CD4-positive, alpha-beta T cell treated with Interleukin-15 for 4 hours (primary cell): ENCODE measurements around the gene STX1B.
"Not testable (repeated sequence)": the region's sequence is repeated elsewhere in the genome, so short reads cannot be mapped to it uniquely, and the experiment has no call there.

Source experiments
- DNase-seq: peaks from one replicate; pipeline ENCODE4 v3.0.0-alpha.2; 2020; ENCODE audit warnings: low spot score

The STX1B gene

DNA sequence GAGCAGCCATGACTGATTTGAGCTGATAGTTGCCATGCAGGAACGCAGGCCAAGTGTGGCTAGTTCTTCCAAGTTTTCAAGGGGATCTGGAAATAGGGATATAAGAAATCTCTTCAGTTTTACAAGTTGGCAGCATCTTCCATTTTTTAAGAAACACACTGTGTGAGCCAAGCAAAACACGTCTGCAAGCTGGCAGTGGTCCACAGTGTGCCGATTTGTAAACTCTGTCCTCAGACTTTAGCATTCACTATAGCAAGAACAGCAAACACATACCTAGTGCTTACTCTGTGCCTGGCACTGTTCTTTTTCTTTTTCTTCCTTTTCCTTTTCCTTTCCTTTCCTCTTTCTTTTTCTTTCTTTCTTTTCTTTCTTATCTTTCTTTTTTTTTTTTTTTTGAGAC lies 58.7 kb downstream of the STX1B start:
- no peak for DNase-seq

GRCh38 chr16:30951193-30951592 lies 59.2 kb downstream of the STX1B start:
- DNase-seq, result no peak

DNA sequence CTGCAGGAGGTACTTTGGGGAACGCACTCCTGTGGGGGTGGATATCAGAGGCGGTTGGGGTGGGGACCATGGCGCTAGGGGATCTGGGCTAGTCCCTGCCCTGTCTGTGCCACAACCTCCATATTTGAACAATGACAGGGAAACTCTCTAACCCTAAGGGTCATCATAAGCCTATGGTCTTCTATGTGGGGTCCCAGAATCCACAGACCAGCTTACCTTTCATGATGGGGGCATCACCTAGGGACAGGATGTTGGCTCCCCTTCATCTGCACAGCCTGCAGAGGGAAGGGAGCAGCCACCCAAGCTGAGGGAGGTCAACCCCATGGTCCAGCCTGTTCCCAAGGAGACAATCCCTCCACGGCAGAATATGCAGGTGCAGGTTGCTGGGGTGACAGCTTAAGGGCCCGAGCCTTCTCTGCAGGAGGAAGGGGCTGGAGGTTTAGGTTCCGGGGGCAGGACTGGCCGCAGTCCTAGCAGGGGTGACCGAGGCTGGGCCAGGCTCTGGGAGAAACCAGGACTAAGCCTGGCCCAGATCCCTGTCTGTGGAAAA lies 59.8 kb downstream of the STX1B start:
- DNase-seq, result no peak

- peak; percentile 19 for DNase-seq
Observed at GRCh38 chr16:30949650-30950515, 60.6 kb downstream of the STX1B start.

GRCh38 chr16:30948667-30949649 lies 61.5 kb downstream of the STX1B start, which contains the start of gene ORAI3:
Gene ORAI3 (plus strand): TSS chr16:30949068. CDS start chr16:30949290, 222 bp downstream.
- DNase-seq, result peak; percentile 41

DNA sequence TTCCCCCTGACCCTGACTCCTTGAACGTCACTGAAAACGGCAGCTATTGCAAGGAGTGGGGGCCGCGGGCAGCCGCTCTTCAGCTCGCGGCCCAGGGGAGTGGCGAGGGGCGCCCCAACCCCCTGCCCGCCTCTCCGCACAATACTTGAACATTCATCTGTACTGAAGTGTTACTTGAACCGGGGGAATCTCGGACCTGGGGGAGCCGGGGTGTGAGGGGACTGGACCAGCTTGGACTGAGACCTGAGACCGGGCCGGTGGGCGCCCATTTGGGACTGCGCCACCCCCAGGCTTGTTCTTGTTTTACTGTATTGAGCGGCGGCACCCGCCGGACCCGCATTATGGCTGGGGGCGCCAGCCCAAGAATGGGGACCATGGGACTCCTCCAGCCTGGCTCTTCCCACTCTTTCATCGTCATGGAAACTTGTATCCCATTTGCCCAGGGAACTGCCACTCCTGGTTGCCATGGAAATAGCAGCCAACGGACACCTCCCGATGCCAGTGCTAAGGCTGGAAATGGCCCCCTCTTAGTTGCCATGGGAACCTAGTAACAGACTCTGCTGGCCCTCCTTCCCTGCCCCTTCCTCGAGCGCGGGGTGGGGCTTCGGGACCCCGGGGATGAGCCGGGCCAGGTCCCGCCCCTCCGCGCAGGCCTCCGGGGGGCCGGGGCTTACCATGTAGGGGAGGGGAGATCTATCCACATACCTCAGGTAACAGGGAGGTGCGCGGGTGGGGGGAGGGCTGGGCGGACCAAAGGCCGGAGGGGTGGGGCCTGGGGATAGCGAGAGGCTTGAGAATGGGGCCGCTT lies 62.4 kb downstream of the STX1B start:
- no peak for DNase-seq

DNA sequence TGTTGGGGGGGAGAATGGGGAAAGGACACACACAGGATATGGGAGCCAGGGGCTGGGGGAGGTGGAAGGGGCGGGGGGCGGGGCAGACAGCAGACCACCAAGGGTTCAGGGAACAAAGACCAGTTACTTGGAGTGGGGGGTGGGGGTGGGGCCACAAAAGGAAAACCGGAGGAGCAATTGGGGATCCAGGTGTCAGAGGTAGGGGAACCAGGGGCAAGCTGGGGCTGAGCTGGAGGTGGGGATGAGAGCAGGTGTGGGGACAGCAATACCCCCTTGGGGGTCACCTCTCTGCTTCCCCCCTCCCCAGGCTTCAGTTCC lies 62.9 kb downstream of the STX1B start:
- no peak for DNase-seq

- no peak for DNase-seq
Observed at GRCh38 chr16:30946671-30947540, 63.5 kb downstream of the STX1B start.

DNA sequence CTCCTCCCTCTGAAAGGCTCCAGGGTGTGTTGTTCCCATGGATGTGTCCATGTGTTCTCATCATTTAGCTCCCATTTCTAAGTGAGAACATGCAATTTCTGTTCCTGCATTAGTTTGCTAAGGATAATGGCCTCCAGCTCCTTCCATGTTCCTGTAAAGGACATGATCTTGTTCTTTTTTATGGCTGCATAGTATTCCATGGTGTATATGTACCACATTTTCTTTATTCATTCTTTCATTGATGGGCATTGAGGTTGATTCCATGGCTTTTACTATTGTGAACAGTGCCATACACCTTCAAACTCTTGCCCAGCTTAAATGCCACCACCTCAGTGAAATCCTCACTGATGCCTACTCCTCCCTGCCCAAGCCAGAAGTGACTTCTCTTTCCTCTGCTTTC lies 66.1 kb downstream of the STX1B start:
- no peak for DNase-seq

GRCh38 chr16:30942426-30942806 lies 68.0 kb downstream of the STX1B start:
- DNase-seq, result no peak

- DNase-seq, result peak; percentile 68
Observed at GRCh38 chr16:30941600-30942425, 68.6 kb downstream of the STX1B start.

- not testable (repeated sequence) for DNase-seq
Observed at GRCh38 chr16:30939571-30939970, 70.9 kb downstream of the STX1B start.
